Neural progenitor cell (in vitro differentiated cells): ENCODE results near the gene MTAP. TPM values are rescaled to one million over a fixed set of nuclear protein-coding genes. Genes with fewer than 3 reads are reported as not detected.

Experiments used
- DNase-seq: peaks from one replicate; pipeline ENCODE4 v3.0.0-alpha.2; 2016; ENCODE audit warnings: low spot score
- H2AFZ ChIP-seq: fragments of 200-600 bp; sonication (generic); replicated peaks from 2 replicates; pipeline ENCODE4 v1.6.1; 2016; ENCODE audit warnings: antibody characterized with exemption
- H3F3A ChIP-seq: fragments of 200-600 bp; sonication (generic); 2 replicates; pipeline ENCODE4 v1.6.1; 2016; ENCODE audit warnings: antibody characterized with exemption, low read depth
- H3K27ac ChIP-seq: fragments of 200-600 bp; sonication (generic); 2 replicates; pipeline ENCODE4 v1.5.1; 2016; ENCODE audit warnings: mild to moderate bottlenecking
- H3K27me3 ChIP-seq: fragments of 200-600 bp; sonication (generic); 2 replicates; pipeline ENCODE4 v1.6.1; 2016; ENCODE audit warnings: mild to moderate bottlenecking, moderate library complexity
- H3K36me3 ChIP-seq: fragments of 200-600 bp; sonication (generic); 2 replicates; pipeline ENCODE4 v1.5.1; 2016
- H3K4me1 ChIP-seq: fragments of 200-600 bp; sonication (generic); 2 replicates; pipeline ENCODE4 v1.6.1; 2016; ENCODE audit warnings: mixed run types
- H3K4me2 ChIP-seq: fragments of 200-600 bp; sonication (generic); 2 replicates; pipeline ENCODE4 v1.6.1; 2016
- H3K4me3 ChIP-seq: fragments of 200-600 bp; sonication (generic); 2 replicates; pipeline ENCODE4 v1.5.1; 2016
- H3K79me2 ChIP-seq: fragments of 200-600 bp; sonication (generic); 2 replicates; pipeline ENCODE4 v1.6.1; 2016; ENCODE audit warnings: low read depth
- H3K9ac ChIP-seq: fragments of 200-600 bp; sonication (generic); 2 replicates; pipeline ENCODE4 v1.6.1; 2016
- H3K9me3 ChIP-seq: fragments of 200-600 bp; sonication (generic); 2 replicates; pipeline ENCODE4 v1.5.1; 2016; ENCODE audit warnings: low read depth
- H4K20me1 ChIP-seq: fragments of 200-600 bp; sonication (generic); 2 replicates; pipeline ENCODE4 v1.6.1; 2016; ENCODE audit warnings: low read depth
- H3K27ac Mint-ChIP-seq: 3 replicates; pipeline ENCODE4 v1.8.0; 2021; ENCODE audit warnings: mixed read lengths
- H3K27me3 Mint-ChIP-seq: 2 replicates; pipeline ENCODE4 v1.8.0; 2022; ENCODE audit warnings: low read depth, mild to moderate bottlenecking, inconsistent platforms, moderate library complexity, mixed read lengths; ENCODE audit not compliant: insufficient read depth
- H3K36me3 Mint-ChIP-seq: 3 replicates; pipeline ENCODE4 v1.8.0; 2021; ENCODE audit warnings: mixed read lengths
- H3K4me1 Mint-ChIP-seq: 3 replicates; pipeline ENCODE4 v1.8.0; 2021; ENCODE audit warnings: mixed read lengths
- H3K4me3 Mint-ChIP-seq: 3 replicates; pipeline ENCODE4 v1.8.0; 2021; ENCODE audit warnings: mild to moderate bottlenecking, moderate library complexity, mixed read lengths
- H3K9me3 Mint-ChIP-seq: 3 replicates; pipeline ENCODE4 v1.8.0; 2020; ENCODE audit warnings: mixed read lengths
- CTCF ChIP-seq: fragments of 200-600 bp; sonication (generic); IDR thresholded peaks from 2 replicates; pipeline ENCODE4 v1.5.1; 2017; ENCODE audit warnings: antibody characterized with exemption, mild to moderate bottlenecking
- EZH2 ChIP-seq: fragments of 200-600 bp; sonication (generic); IDR thresholded peaks from 2 replicates; pipeline ENCODE4 v1.6.1; 2017; ENCODE audit warnings: antibody characterized with exemption, mild to moderate bottlenecking, moderate library complexity
- EZH2phosphoT487 ChIP-seq: fragments of 200-600 bp; sonication (generic); IDR thresholded peaks from 2 replicates; pipeline ENCODE4 v1.6.1; 2017; ENCODE audit warnings: antibody characterized with exemption
- total RNA-seq: library from RNA; depleted of rRNA; stranded (reverse); fragments of >200 nt; gene quantifications from 2 replicates; pipeline ENCODE4 v1.2.3, GENCODE V29; 2015; ENCODE audit warnings: low replicate concordance

The MTAP gene
- total RNA-seq, 1 donor from 2014 or later = 21.6 TPM

GRCh38 chr9:21841133-21841532 is 38.7 kb downstream of the MTAP start:
- Histone ChIP-seq H3K27me3 (no peaks in the 10 kb centered on the region), H2AFZ (no peak overlapping the region), H3K79me2 (no peaks in the 10 kb centered on the region), H3K4me3 (no peak overlapping the region), H3K9ac (no peak overlapping the region), H3K36me3 (peaks cover 16% of the 10 kb centered on the region), H3K27ac (no peak overlapping the region), H3K4me1 (no peaks in the 10 kb centered on the region), H3F3A (no peaks in the 10 kb centered on the region), H3K9me3 (no peaks in the 10 kb centered on the region), H4K20me1 (no peaks in the 10 kb centered on the region), H3K4me2 (no peak overlapping the region)
- peaks cover 66% of the 10 kb centered on the region for H3K9me3 Mint-ChIP-seq
- peaks cover 93% of the 10 kb centered on the region for H3K36me3 Mint-ChIP-seq
- DNase-seq = no peak
- no peaks in the 10 kb centered on the region for H3K27me3 Mint-ChIP-seq
- H3K4me1 Mint-ChIP-seq = no peaks in the 10 kb centered on the region
- no peak overlapping the region for H3K27ac Mint-ChIP-seq
- no peak overlapping the region for H3K4me3 Mint-ChIP-seq
- no peak for TF ChIP-seq EZH2
- TF ChIP-seq EZH2phosphoT487 = no peak
- no peak for TF ChIP-seq CTCF

- TF ChIP-seq EZH2 = no peak
- TF ChIP-seq CTCF = no peak
- TF ChIP-seq EZH2phosphoT487 = no peak
- Mint-ChIP-seq H3K36me3 (peaks cover 80% of the 10 kb centered on the region), H3K4me1 (peaks cover 4% of the 10 kb centered on the region), H3K9me3 (peaks cover 60% of the 10 kb centered on the region), H3K27ac (no peak overlapping the region), H3K4me3 (no peak overlapping the region), H3K27me3 (peaks cover 2% of the 10 kb centered on the region)
- Histone ChIP-seq H3K36me3 (no peaks in the 10 kb centered on the region), H3K27ac (no peak overlapping the region), H3K4me1 (no peaks in the 10 kb centered on the region), H3F3A (no peaks in the 10 kb centered on the region), H3K79me2 (no peaks in the 10 kb centered on the region), H3K4me2 (no peak overlapping the region), H3K9ac (no peak overlapping the region), H3K27me3 (no peaks in the 10 kb centered on the region), H2AFZ (no peak overlapping the region), H3K9me3 (no peaks in the 10 kb centered on the region), H3K4me3 (no peak overlapping the region), H4K20me1 (peaks cover 6% of the 10 kb centered on the region)
- no peak for DNase-seq
These were observed 46.2 kb downstream of the MTAP start for GRCh38 chr9:21848615-21849014.

- Histone ChIP-seq H3K27me3 (no peaks in the 10 kb centered on the region), H2AFZ (no peak overlapping the region), H3K4me3 (no peak overlapping the region), H3K27ac (no peak overlapping the region), H3K36me3 (peaks cover 5% of the 10 kb centered on the region), H3K9me3 (no peaks in the 10 kb centered on the region), H3K79me2 (no peaks in the 10 kb centered on the region), H3K4me1 (no peaks in the 10 kb centered on the region), H3K9ac (no peak overlapping the region), H4K20me1 (peaks cover 9% of the 10 kb centered on the region), H3K4me2 (no peak overlapping the region), H3F3A (no peaks in the 10 kb centered on the region)
- H3K9me3 Mint-ChIP-seq = peaks cover 20% of the 10 kb centered on the region
- H3K4me3 Mint-ChIP-seq = no peak overlapping the region
- H3K27ac Mint-ChIP-seq = no peak overlapping the region
- H3K4me1 Mint-ChIP-seq = peaks cover 12% of the 10 kb centered on the region
- peaks cover 71% of the 10 kb centered on the region for H3K36me3 Mint-ChIP-seq
- TF ChIP-seq EZH2phosphoT487 = no peak
- no peak for TF ChIP-seq EZH2
- TF ChIP-seq CTCF = no peak
- H3K27me3 Mint-ChIP-seq = peaks cover 2% of the 10 kb centered on the region
- DNase-seq = no peak
These were observed 50.3 kb downstream of the MTAP start for GRCh38 chr9:21852754-21853153.
